Tibial artery (tissue), 4 donors: Measurements from ENCODE around the gene OSBPL8.

ENCODE experiments used
- DNase-seq, 2 donors: peaks; one replicate each; pipeline ENCODE4 v3.0.0-alpha.2; 2019
- H3K27ac ChIP-seq, 2 donors: fragments of 200-600 bp; sonication (generic) in 1 of 2; 1 replicate in 1 of 2; 2 replicates in 1 of 2; pipeline ENCODE4 v1.5.1; 2018 to 2019; ENCODE audit warnings: mild to moderate bottlenecking in 1 of 2
- H3K27me3 ChIP-seq, 2 donors: fragments of 200-600 bp; sonication (generic) in 1 of 2; one replicate each; pipeline versions ENCODE4 v1.5.1 to v1.6.0; 2016 to 2019
- H3K36me3 ChIP-seq, 3 donors: fragments of 200-600 bp; sonication (generic) in 2 of 3; one replicate each; pipeline ENCODE4 v1.5.1; 2016 to 2019; ENCODE audit warnings: mild to moderate bottlenecking in 2 of 3
- H3K4me1 ChIP-seq, 4 donors: fragments of 200-600 bp; sonication (generic) in 2 of 4; 1 replicate in 3 of 4; 2 replicates in 1 of 4; pipeline ENCODE4 v1.5.1; 2016 to 2019
- H3K4me3 ChIP-seq, 2 donors: fragments of 200-600 bp; sonication (generic) in 1 of 2; 1 replicate in 1 of 2; 2 replicates in 1 of 2; pipeline ENCODE4 v1.5.1; 2018 to 2019; ENCODE audit warnings: mild to moderate bottlenecking in 2 of 2
- H3K9me3 ChIP-seq, 3 donors: fragments of 200-600 bp; sonication (generic) in 1 of 3; one replicate each; pipeline ENCODE4 v1.5.1; 2016 to 2019
- CTCF ChIP-seq, 2 experiments: fragments of 200-600 bp in 1 of 2; fragments of 450-650 bp in 1 of 2; IDR thresholded peaks; one replicate each; pipeline ENCODE4 v1.5.1; 2017 to 2019; ENCODE audit warnings: antibody characterized with exemption in 2 of 2, mild to moderate bottlenecking in 1 of 2, moderate library complexity in 1 of 2
- intact Hi-C: fragments of 100-400 bp; cut with DNase I; formaldehyde crosslinking; loops from one replicate; pipeline ENCODE4 v1.15.0; 2023; ENCODE audit warnings: low total_unique reads

OSBPL8 gene

DNA sequence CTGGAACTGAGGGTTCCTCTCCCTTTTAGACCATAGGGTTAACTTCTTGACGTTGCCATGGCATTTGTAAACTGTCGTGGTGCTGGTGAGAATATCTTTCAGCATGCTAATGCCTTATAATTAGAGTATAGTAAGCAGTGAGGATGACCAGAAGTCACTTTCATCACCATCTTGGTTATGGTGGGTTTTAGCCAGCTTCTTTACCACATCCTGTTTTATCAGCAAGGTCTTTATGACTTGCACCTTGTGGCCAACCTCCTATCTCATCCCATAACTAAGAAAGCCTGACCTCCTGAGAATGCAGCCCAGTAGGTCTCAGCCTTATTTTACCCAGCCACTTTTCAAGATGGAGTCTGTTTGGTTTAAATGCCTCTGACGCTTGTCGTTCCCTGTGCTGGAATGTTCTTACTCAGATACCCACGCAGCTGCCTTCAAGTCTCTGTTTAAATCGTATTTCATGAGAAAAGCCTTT, 255.5 kb downstream of the OSBPL8 start:
- intact Hi-C loops, result no loop called here
- no peak for TF ChIP-seq CTCF (IDR thresholded peaks at IDR 0.05)
- DNase-seq, result no peak

DNA sequence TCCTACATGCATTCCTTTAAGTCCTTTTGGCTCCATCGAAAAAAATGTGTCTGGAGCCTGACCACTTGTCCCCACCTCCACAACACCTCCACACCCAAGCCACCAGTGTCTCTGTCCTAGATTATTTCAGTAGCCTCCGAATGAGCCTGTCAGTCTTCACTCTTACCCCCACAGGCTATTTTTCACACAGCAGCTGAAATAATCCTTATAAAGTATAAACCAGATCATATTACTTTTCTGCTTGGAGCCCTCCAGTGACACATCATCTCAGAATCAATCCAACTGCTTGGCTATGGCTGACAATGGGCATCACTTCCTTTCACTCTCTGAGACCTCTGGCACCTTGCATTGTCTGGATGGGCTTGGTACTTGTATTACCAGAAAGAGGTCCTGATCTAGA, 256.2 kb downstream of the OSBPL8 start:
- DNase-seq, result no peak
- no peak overlapping the region for H3K27ac ChIP-seq
- H3K9me3 ChIP-seq, result no peaks in the 10 kb centered on the region
- H3K4me3 ChIP-seq, result no peak overlapping the region
- no peaks in the 10 kb centered on the region for H3K27me3 ChIP-seq
- intact Hi-C loops, result no loop called here
- no peak for TF ChIP-seq CTCF (IDR thresholded peaks at IDR 0.05)
- no peaks in the 10 kb centered on the region for H3K36me3 ChIP-seq
- H3K4me1 ChIP-seq, result no peaks in the 10 kb centered on the region

More for the DNA sequence above, 255.5 kb downstream of the OSBPL8 start:
- no peaks in the 10 kb centered on the region for H3K27me3 ChIP-seq
- no peak overlapping the region for H3K4me3 ChIP-seq
- no peaks in the 10 kb centered on the region for H3K36me3 ChIP-seq
- no peak overlapping the region for H3K27ac ChIP-seq
- no peaks in the 10 kb centered on the region for H3K4me1 ChIP-seq
- H3K9me3 ChIP-seq, result no peaks in the 10 kb centered on the region
